Measurements from ENCODE around the gene KLF2. TPM values are rescaled to one million over a fixed set of nuclear protein-coding genes. Genes with fewer than 3 reads are reported as not detected.

Gene KLF2
- total and polyA plus RNA-seq, 7 donors = 2.8 to 49.3 (median 21.4) TPM

- Histone ChIP-seq H3K27ac (no peak overlapping the region), H3K36me3 (no peaks in the 10 kb centered on the region), H3K4me1 (no peaks in the 10 kb centered on the region), H3K27me3 (no peaks in the 10 kb centered on the region), H3K9me3 (no peaks in the 10 kb centered on the region), H3K4me3 (no peak overlapping the region)
- WGBS, 2 donors = 78 to 81% methylated on average over 13 of the region's 13 CpGs
- DNase-seq = no peak
- TF ChIP-seq POLR2A (IDR thresholded peaks at IDR 0.05) = no peak
- TF ChIP-seq CTCF (IDR thresholded peaks at IDR 0.05) = no peak
- TF ChIP-seq EP300 (IDR thresholded peaks at IDR 0.05) = no peak
- no peak for TF ChIP-seq POLR2AphosphoS5 (IDR thresholded peaks at IDR 0.05)
- intact Hi-C loops (cut with DNase I) = no loop called here
These were observed 25.0 kb downstream of the KLF2 start for GRCh38 chr19:16349551-16350152.

- H3K36me3 ChIP-seq = peaks cover 0 to 9% (median 2%) of the 10 kb centered on the region in 4 donors
- no peaks in the 10 kb centered on the region for H3K4me1 ChIP-seq
- no peaks in the 10 kb centered on the region for H3K27me3 ChIP-seq
- DNase-seq = no peak
- 65 to 79% methylated on average over 11 of the region's 11 CpGs for WGBS, 2 donors
- H3K4me3 ChIP-seq = no peak overlapping the region
- intact Hi-C loops (cut with DNase I) = no loop called here
- no peak overlapping the region for H3K27ac ChIP-seq
- TF ChIP-seq POLR2AphosphoS5 (IDR thresholded peaks at IDR 0.05) = no peak
- no peak for TF ChIP-seq CTCF (IDR thresholded peaks at IDR 0.05)
- TF ChIP-seq EP300 (IDR thresholded peaks at IDR 0.05) = no peak
- no peak for TF ChIP-seq POLR2A (IDR thresholded peaks at IDR 0.05)
- no peaks in the 10 kb centered on the region for H3K9me3 ChIP-seq
These were observed 26.6 kb downstream of the KLF2 start for GRCh38 chr19:16351133-16351809.

GRCh38 chr19:16355293-16356043 is 30.8 kb downstream of the KLF2 start:
- Histone ChIP-seq H3K4me1 (no peaks in the 10 kb centered on the region), H3K27me3 (no peaks in the 10 kb centered on the region), H3K27ac (no peak overlapping the region), H3K36me3 (peaks cover 0 to 18% (median 5%) of the 10 kb centered on the region in 4 donors), H3K9me3 (no peaks in the 10 kb centered on the region), H3K4me3 (no peak overlapping the region)
- intact Hi-C loops (cut with DNase I) = no loop called here
- TF ChIP-seq POLR2A (IDR thresholded peaks at IDR 0.05) (no peak), EP300 (IDR thresholded peaks at IDR 0.05) (no peak), POLR2AphosphoS5 (IDR thresholded peaks at IDR 0.05) (no peak), CTCF (IDR thresholded peaks at IDR 0.05) (no peak)
- no peak for DNase-seq
- WGBS, 2 donors = 82 to 90% methylated on average over 39 of the region's 39 CpGs

GRCh38 chr19:16358456-16358855 is 33.8 kb downstream of the KLF2 start:
- no peaks in the 10 kb centered on the region for H3K27me3 ChIP-seq
- no peaks in the 10 kb centered on the region for H3K9me3 ChIP-seq
- no peak for TF ChIP-seq EP300 (IDR thresholded peaks at IDR 0.05)
- no peak for TF ChIP-seq CTCF (IDR thresholded peaks at IDR 0.05)
- TF ChIP-seq POLR2A (IDR thresholded peaks at IDR 0.05) = no peak
- TF ChIP-seq POLR2AphosphoS5 (IDR thresholded peaks at IDR 0.05) = no peak
- no peak for DNase-seq
- intact Hi-C loops (cut with DNase I) = no loop called here
- H3K27ac ChIP-seq = no peak overlapping the region
- H3K4me3 ChIP-seq = no peak overlapping the region
- H3K4me1 ChIP-seq = no peaks in the 10 kb centered on the region
- peaks cover 0 to 25% (median 5%) of the 10 kb centered on the region in 4 donors for H3K36me3 ChIP-seq
- WGBS, 2 donors = 97% methylated on average over 15 of the region's 15 CpGs
